ENCODE data around the gene ACSM4.

- TF ChIP-seq CTCF (IDR thresholded peaks at IDR 0.05), result no peak
- no peak for TF ChIP-seq POLR2A (IDR thresholded peaks at IDR 0.05)
Measured at GRCh38 chr12:7265251-7265650, 38.6 kb upstream of the ACSM4 start.
